Panc1 (cell line): ENCODE measurements around the gene NECAP2.

Experiments
- CTCF ChIP-seq: fragments of 450-650 bp; IDR thresholded peaks from 2 replicates; pipeline ENCODE4 v1.5.1; 2017; ENCODE audit warnings: mild to moderate bottlenecking
- POLR2AphosphoS5 ChIP-seq: IDR thresholded peaks from 2 replicates; pipeline ENCODE4 v1.6.1; 2012; ENCODE audit warnings: mild to moderate bottlenecking, low read depth, low read length, moderate library complexity
- REST ChIP-seq, 2 experiments: IDR thresholded peaks; 2 replicates each; pipeline ENCODE4 v1.6.1; 2011 to 2012; ENCODE audit warnings: low read depth in 2 of 2, control low read depth in 1 of 2, low read length in 1 of 2, mild to moderate bottlenecking in 1 of 2, moderate library complexity in 1 of 2; ENCODE audit not compliant: insufficient read depth in 1 of 2

- TF ChIP-seq REST (IDR thresholded peaks at IDR 0.05; ENCODE audit: insufficient read depth in 1 of 2, low read depth in 2 of 2, low read length in 1 of 2), result no peak
- TF ChIP-seq CTCF, result no peak
- TF ChIP-seq POLR2AphosphoS5, result no peak
These were observed 46.7 kb upstream of the NECAP2 start for GRCh38 chr1:16393570-16394521.
